Neural progenitor cell (in vitro differentiated cells): Measurements from ENCODE around the gene HOXD4. TPM values are rescaled to one million over a fixed set of nuclear protein-coding genes. Genes with fewer than 3 reads are reported as not detected.

Source experiments
- DNase-seq: peaks from one replicate; pipeline ENCODE4 v3.0.0-alpha.2; 2016; ENCODE audit warnings: low spot score
- H2AFZ ChIP-seq: fragments of 200-600 bp; sonication (generic); replicated peaks from 2 replicates; pipeline ENCODE4 v1.6.1; 2016; ENCODE audit warnings: antibody characterized with exemption
- H3F3A ChIP-seq: fragments of 200-600 bp; sonication (generic); 2 replicates; pipeline ENCODE4 v1.6.1; 2016; ENCODE audit warnings: antibody characterized with exemption, low read depth
- H3K27ac ChIP-seq: fragments of 200-600 bp; sonication (generic); 2 replicates; pipeline ENCODE4 v1.5.1; 2016; ENCODE audit warnings: mild to moderate bottlenecking
- H3K27me3 ChIP-seq: fragments of 200-600 bp; sonication (generic); 2 replicates; pipeline ENCODE4 v1.6.1; 2016; ENCODE audit warnings: mild to moderate bottlenecking, moderate library complexity
- H3K36me3 ChIP-seq: fragments of 200-600 bp; sonication (generic); 2 replicates; pipeline ENCODE4 v1.5.1; 2016
- H3K4me1 ChIP-seq: fragments of 200-600 bp; sonication (generic); 2 replicates; pipeline ENCODE4 v1.6.1; 2016; ENCODE audit warnings: mixed run types
- H3K4me2 ChIP-seq: fragments of 200-600 bp; sonication (generic); 2 replicates; pipeline ENCODE4 v1.6.1; 2016
- H3K4me3 ChIP-seq: fragments of 200-600 bp; sonication (generic); 2 replicates; pipeline ENCODE4 v1.5.1; 2016
- H3K79me2 ChIP-seq: fragments of 200-600 bp; sonication (generic); 2 replicates; pipeline ENCODE4 v1.6.1; 2016; ENCODE audit warnings: low read depth
- H3K9ac ChIP-seq: fragments of 200-600 bp; sonication (generic); 2 replicates; pipeline ENCODE4 v1.6.1; 2016
- H3K9me3 ChIP-seq: fragments of 200-600 bp; sonication (generic); 2 replicates; pipeline ENCODE4 v1.5.1; 2016; ENCODE audit warnings: low read depth
- H4K20me1 ChIP-seq: fragments of 200-600 bp; sonication (generic); 2 replicates; pipeline ENCODE4 v1.6.1; 2016; ENCODE audit warnings: low read depth
- H3K27ac Mint-ChIP-seq: 3 replicates; pipeline ENCODE4 v1.8.0; 2021; ENCODE audit warnings: mixed read lengths
- H3K27me3 Mint-ChIP-seq: 2 replicates; pipeline ENCODE4 v1.8.0; 2022; ENCODE audit warnings: low read depth, mild to moderate bottlenecking, inconsistent platforms, moderate library complexity, mixed read lengths; ENCODE audit not compliant: insufficient read depth
- H3K36me3 Mint-ChIP-seq: 3 replicates; pipeline ENCODE4 v1.8.0; 2021; ENCODE audit warnings: mixed read lengths
- H3K4me1 Mint-ChIP-seq: 3 replicates; pipeline ENCODE4 v1.8.0; 2021; ENCODE audit warnings: mixed read lengths
- H3K4me3 Mint-ChIP-seq: 3 replicates; pipeline ENCODE4 v1.8.0; 2021; ENCODE audit warnings: mild to moderate bottlenecking, moderate library complexity, mixed read lengths
- H3K9me3 Mint-ChIP-seq: 3 replicates; pipeline ENCODE4 v1.8.0; 2020; ENCODE audit warnings: mixed read lengths
- EZH2 ChIP-seq: fragments of 200-600 bp; sonication (generic); IDR thresholded peaks from 2 replicates; pipeline ENCODE4 v1.6.1; 2017; ENCODE audit warnings: antibody characterized with exemption, mild to moderate bottlenecking, moderate library complexity
- EZH2phosphoT487 ChIP-seq: fragments of 200-600 bp; sonication (generic); IDR thresholded peaks from 2 replicates; pipeline ENCODE4 v1.6.1; 2017; ENCODE audit warnings: antibody characterized with exemption
- total RNA-seq: library from RNA; depleted of rRNA; stranded (reverse); fragments of >200 nt; gene quantifications from 2 replicates; pipeline ENCODE4 v1.2.3, GENCODE V29; 2015; ENCODE audit warnings: low replicate concordance
- TF ChIP-seq, protein P1 (sequence below): fragments of 200-600 bp; sonication (generic); IDR thresholded peaks from 2 replicates; pipeline ENCODE4 v1.5.1; 2017; ENCODE audit warnings: antibody characterized with exemption, mild to moderate bottlenecking

The HOXD4 gene
- total RNA-seq, 1 donor from 2014 or later, result not detected

DNA sequence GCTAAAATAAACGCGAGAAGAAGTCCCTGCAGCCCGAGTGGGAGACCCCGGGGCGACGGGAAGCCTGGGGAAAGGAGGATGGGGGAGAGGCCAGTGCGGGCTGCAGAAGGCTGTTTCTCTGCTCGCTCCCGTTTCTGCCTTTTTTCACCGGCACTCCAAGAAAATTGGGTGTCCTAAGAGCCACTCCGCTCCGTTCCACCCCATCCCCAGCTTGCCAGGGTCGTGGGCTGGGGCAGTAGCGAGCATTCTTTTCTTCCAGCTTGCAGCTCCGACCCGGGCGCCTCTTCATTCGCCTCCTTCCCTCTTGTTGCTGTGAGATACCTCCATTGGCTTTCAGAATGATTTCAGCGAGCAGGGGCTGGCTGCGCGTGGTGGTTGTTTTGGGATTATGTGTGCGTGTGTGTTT is 6.8 kb downstream of the HOXD4 start:
- Histone ChIP-seq H4K20me1 (peaks cover 98% of the 10 kb centered on the region), H3K9ac (no peak overlapping the region), H3K9me3 (no peaks in the 10 kb centered on the region), H3K79me2 (no peaks in the 10 kb centered on the region), H3F3A (no peaks in the 10 kb centered on the region), H3K27ac (no peak overlapping the region), H3K27me3 (peaks cover 100% of the 10 kb centered on the region), H3K4me1 (no peaks in the 10 kb centered on the region), H3K4me2 (no peak overlapping the region), H3K36me3 (no peaks in the 10 kb centered on the region), H2AFZ (no peak overlapping the region), H3K4me3 (no peak overlapping the region)
- Mint-ChIP-seq H3K27me3 (peaks cover 91% of the 10 kb centered on the region), H3K4me3 (no peak overlapping the region), H3K9me3 (peaks cover 2% of the 10 kb centered on the region), H3K36me3 (no peaks in the 10 kb centered on the region), H3K27ac (no peak overlapping the region), H3K4me1 (peaks cover 9% of the 10 kb centered on the region)
- TF ChIP-seq EZH2phosphoT487, result no peak
- no peak for TF ChIP-seq EZH2
- DNase-seq, result no peak

DNA sequence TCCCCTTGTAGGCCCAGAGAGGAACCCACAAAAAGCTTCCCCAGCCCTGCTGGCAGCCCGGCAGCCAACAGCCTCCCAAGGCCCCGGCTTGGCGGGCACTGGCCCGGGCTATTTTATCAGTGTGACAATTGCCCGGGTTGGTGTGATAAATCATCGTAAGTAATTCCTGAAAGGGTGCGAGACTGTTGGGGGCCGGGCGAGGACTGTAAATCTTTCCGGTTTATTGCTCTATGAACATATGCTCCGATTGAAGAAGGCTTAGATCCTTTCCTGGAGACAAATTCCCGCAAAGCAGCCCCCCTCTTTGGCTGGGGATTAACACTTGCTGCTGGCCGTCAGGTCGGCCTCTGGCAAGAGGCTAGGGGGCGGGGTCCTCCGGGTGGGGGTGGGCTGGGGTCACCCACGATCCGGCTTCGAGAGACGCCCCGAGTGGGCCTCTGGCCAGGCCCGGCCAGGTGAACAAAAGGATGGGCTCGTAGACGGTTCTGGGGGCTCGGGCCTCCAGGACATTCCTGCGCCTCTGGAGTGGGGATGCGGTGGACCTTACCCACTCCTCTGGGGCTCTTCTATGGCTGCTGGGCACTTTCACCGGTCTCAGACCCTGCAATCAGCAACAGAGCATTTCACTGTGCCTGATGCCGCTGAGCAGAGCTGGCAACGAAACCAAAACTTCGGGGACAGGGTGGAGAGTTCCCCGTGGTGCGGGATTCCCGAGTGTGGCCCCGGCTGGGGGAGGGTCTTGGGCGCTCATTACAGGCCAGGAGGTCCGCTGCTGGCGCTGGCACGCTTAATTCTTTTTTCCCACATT is 7.7 kb downstream of the HOXD4 start:
- H3K4me2 ChIP-seq, result no peak overlapping the region
- TF ChIP-seq EZH2phosphoT487 (no peak), EZH2 (no peak)
- TF ChIP-seq, protein P1, sequence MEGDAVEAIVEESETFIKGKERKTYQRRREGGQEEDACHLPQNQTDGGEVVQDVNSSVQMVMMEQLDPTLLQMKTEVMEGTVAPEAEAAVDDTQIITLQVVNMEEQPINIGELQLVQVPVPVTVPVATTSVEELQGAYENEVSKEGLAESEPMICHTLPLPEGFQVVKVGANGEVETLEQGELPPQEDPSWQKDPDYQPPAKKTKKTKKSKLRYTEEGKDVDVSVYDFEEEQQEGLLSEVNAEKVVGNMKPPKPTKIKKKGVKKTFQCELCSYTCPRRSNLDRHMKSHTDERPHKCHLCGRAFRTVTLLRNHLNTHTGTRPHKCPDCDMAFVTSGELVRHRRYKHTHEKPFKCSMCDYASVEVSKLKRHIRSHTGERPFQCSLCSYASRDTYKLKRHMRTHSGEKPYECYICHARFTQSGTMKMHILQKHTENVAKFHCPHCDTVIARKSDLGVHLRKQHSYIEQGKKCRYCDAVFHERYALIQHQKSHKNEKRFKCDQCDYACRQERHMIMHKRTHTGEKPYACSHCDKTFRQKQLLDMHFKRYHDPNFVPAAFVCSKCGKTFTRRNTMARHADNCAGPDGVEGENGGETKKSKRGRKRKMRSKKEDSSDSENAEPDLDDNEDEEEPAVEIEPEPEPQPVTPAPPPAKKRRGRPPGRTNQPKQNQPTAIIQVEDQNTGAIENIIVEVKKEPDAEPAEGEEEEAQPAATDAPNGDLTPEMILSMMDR, result no peak
- Mint-ChIP-seq H3K27ac (no peak overlapping the region), H3K36me3 (no peaks in the 10 kb centered on the region), H3K9me3 (peaks cover 9% of the 10 kb centered on the region), H3K27me3 (peaks cover 91% of the 10 kb centered on the region), H3K4me1 (peaks cover 9% of the 10 kb centered on the region), H3K4me3 (no peak overlapping the region)
- DNase-seq, result peak; percentile 40
- peaks cover 100% of the 10 kb centered on the region for H3K27me3 ChIP-seq
- no peaks in the 10 kb centered on the region for H3K79me2 ChIP-seq
- H2AFZ ChIP-seq, result no peak overlapping the region
- no peak overlapping the region for H3K4me3 ChIP-seq
- H3F3A ChIP-seq, result no peaks in the 10 kb centered on the region
- H3K36me3 ChIP-seq, result no peaks in the 10 kb centered on the region
- no peak overlapping the region for H3K9ac ChIP-seq
- peaks cover 98% of the 10 kb centered on the region for H4K20me1 ChIP-seq
- H3K4me1 ChIP-seq, result no peaks in the 10 kb centered on the region
- no peak overlapping the region for H3K27ac ChIP-seq
- no peaks in the 10 kb centered on the region for H3K9me3 ChIP-seq

- Histone ChIP-seq H3K27me3 (peaks cover 100% of the 10 kb centered on the region), H3K79me2 (no peaks in the 10 kb centered on the region), H3K4me2 (no peak overlapping the region), H3K4me1 (no peaks in the 10 kb centered on the region), H2AFZ (no peak overlapping the region), H3K9ac (no peak overlapping the region), H3F3A (no peaks in the 10 kb centered on the region), H3K36me3 (no peaks in the 10 kb centered on the region), H3K4me3 (no peak overlapping the region), H3K9me3 (no peaks in the 10 kb centered on the region), H3K27ac (no peak overlapping the region), H4K20me1 (peaks cover 98% of the 10 kb centered on the region)
- peaks cover 9% of the 10 kb centered on the region for H3K4me1 Mint-ChIP-seq
- H3K27me3 Mint-ChIP-seq, result peaks cover 91% of the 10 kb centered on the region
- peaks cover 11% of the 10 kb centered on the region for H3K9me3 Mint-ChIP-seq
- peak; percentile 92 for TF ChIP-seq EZH2phosphoT487
- peak; percentile 95 for TF ChIP-seq EZH2
- TF ChIP-seq, protein P1, result no peak
- no peak overlapping the region for H3K4me3 Mint-ChIP-seq
- peak; percentile 35 for DNase-seq
- no peaks in the 10 kb centered on the region for H3K36me3 Mint-ChIP-seq
- no peak overlapping the region for H3K27ac Mint-ChIP-seq
Observed at GRCh38 chr2:176159663-176160250, 8.4 kb downstream of the HOXD4 start.
